HG02970 (cell line): ENCODE measurements around the gene ARAP1.

ENCODE experiments used
- ATAC-seq: cut with Tn5 transposase; IDR thresholded peaks from one replicate; pipeline ENCODE4 v1.9.1; 2021; ENCODE audit warnings: mild to moderate bottlenecking, moderate library complexity, moderate number of reproducible peaks; ENCODE audit not compliant: unreplicated experiment, low FRiP score

ARAP1 gene

GRCh38 chr11:72709478-72710238 is 42.5 kb downstream of the ARAP1 start:
- ATAC-seq = no peak

GRCh38 chr11:72707032-72707431 is 45.2 kb downstream of the ARAP1 start:
- ATAC-seq = no peak

- ATAC-seq = no peak
Measured at GRCh38 chr11:72706579-72706978, 45.6 kb downstream of the ARAP1 start.

- no peak for ATAC-seq
Measured at GRCh38 chr11:72705442-72706365, 46.5 kb downstream of the ARAP1 start.

GRCh38 chr11:72704783-72705265 is 47.4 kb downstream of the ARAP1 start:
- ATAC-seq = no peak

- no peak for ATAC-seq
Measured at GRCh38 chr11:72704028-72704782, 48.0 kb downstream of the ARAP1 start.

- no peak for ATAC-seq
Measured at GRCh38 chr11:72703267-72704008, 48.8 kb downstream of the ARAP1 start.

- no peak for ATAC-seq
Measured at GRCh38 chr11:72702577-72703241, 49.5 kb downstream of the ARAP1 start.

GRCh38 chr11:72702096-72702495 is 50.1 kb downstream of the ARAP1 start:
- ATAC-seq = no peak

GRCh38 chr11:72701466-72701865 is 50.7 kb downstream of the ARAP1 start:
- ATAC-seq = no peak

GRCh38 chr11:72700146-72700545 is 52.1 kb downstream of the ARAP1 start:
- no peak for ATAC-seq

- ATAC-seq = no peak
Measured at GRCh38 chr11:72697814-72698213, 54.4 kb downstream of the ARAP1 start.

- ATAC-seq = no peak
Measured at GRCh38 chr11:72696866-72697700, 55.1 kb downstream of the ARAP1 start.

GRCh38 chr11:72695354-72695753 is 56.9 kb downstream of the ARAP1 start:
- no peak for ATAC-seq

- no peak for ATAC-seq
Measured at GRCh38 chr11:72693271-72693968, 58.8 kb downstream of the ARAP1 start.

- no peak for ATAC-seq
Measured at GRCh38 chr11:72692498-72693237, 59.5 kb downstream of the ARAP1 start.

GRCh38 chr11:72690166-72690565 is 62.0 kb downstream of the ARAP1 start:
- no peak for ATAC-seq
